ENCODE measurements around the gene NCAM1.
A peak's percentile ranks its signal among the peaks of the same experiment; 100 is the strongest.

The NCAM1 gene

GRCh38 chr11:113119966-113120736 lies 158.9 kb downstream of the NCAM1 start:
- Histone ChIP-seq H3K9me3 (no peaks in the 10 kb centered on the region), H3K27me3 (no peaks in the 10 kb centered on the region), H3K9ac (no peak overlapping the region), H3K4me3 (no peak overlapping the region), H3K27ac (no peak overlapping the region), H3K4me1 (peaks cover 10% of the 10 kb centered on the region; the same call in 1 of the 2 replicates), H4K20me1 (no peaks in the 10 kb centered on the region), H3K36me3 (no peaks in the 10 kb centered on the region), H3K4me2 (0 out of 2 replicates have a peak overlapping the region, but pooled peaks have one; percentile 34)
- no peak for TF ChIP-seq Cebpa-rat (IDR thresholded peaks at IDR 0.05)

- Histone ChIP-seq H3K4me1 (peaks cover 10% of the 10 kb centered on the region; the same call in 1 of the 2 replicates), H3K27me3 (no peaks in the 10 kb centered on the region)
Measured at GRCh38 chr11:113121746-113122145, 160.5 kb downstream of the NCAM1 start.

GRCh38 chr11:113124006-113124405 lies 162.8 kb downstream of the NCAM1 start:
- Histone ChIP-seq H4K20me1 (no peaks in the 10 kb centered on the region), H3K4me1 (peaks cover 10% of the 10 kb centered on the region; the same call in 1 of the 2 replicates)
- TF ChIP-seq Cebpa-rat (IDR thresholded peaks at IDR 0.05), result no peak

More at GRCh38 chr11:113121746-113122145, 160.5 kb downstream of the NCAM1 start:
- Histone ChIP-seq H4K20me1 (no peaks in the 10 kb centered on the region), H3K9me3 (no peaks in the 10 kb centered on the region), H3K36me3 (no peaks in the 10 kb centered on the region), H3K4me3 (no peak overlapping the region), H3K4me2 (no peak overlapping the region), H3K9ac (no peak overlapping the region), H3K27ac (no peak overlapping the region)
- no peak for TF ChIP-seq Cebpa-rat (IDR thresholded peaks at IDR 0.05)

GRCh38 chr11:113124578-113124977 lies 163.4 kb downstream of the NCAM1 start:
- no peaks in the 10 kb centered on the region for H3K27me3 ChIP-seq
- no peak for TF ChIP-seq Cebpa-rat (IDR thresholded peaks at IDR 0.05)
- H4K20me1 ChIP-seq, result no peaks in the 10 kb centered on the region
- no peak overlapping the region for H3K4me2 ChIP-seq
- peaks cover 4% of the 10 kb centered on the region; the same call in 1 of the 2 replicates for H3K4me1 ChIP-seq
- no peak overlapping the region for H3K9ac ChIP-seq
- H3K36me3 ChIP-seq, result no peaks in the 10 kb centered on the region
- no peak overlapping the region for H3K4me3 ChIP-seq
- no peak overlapping the region for H3K27ac ChIP-seq
- no peaks in the 10 kb centered on the region for H3K9me3 ChIP-seq

More at GRCh38 chr11:113124006-113124405, 162.8 kb downstream of the NCAM1 start:
- H3K27ac ChIP-seq, result no peak overlapping the region
- H3K4me2 ChIP-seq, result no peak overlapping the region
- H3K36me3 ChIP-seq, result no peaks in the 10 kb centered on the region
- no peaks in the 10 kb centered on the region for H3K9me3 ChIP-seq
- no peaks in the 10 kb centered on the region for H3K27me3 ChIP-seq
- no peak overlapping the region for H3K4me3 ChIP-seq
- H3K9ac ChIP-seq, result no peak overlapping the region

- TF ChIP-seq Cebpa-rat (IDR thresholded peaks at IDR 0.05), result no peak
- Histone ChIP-seq H3K4me2 (no peak overlapping the region), H3K4me3 (no peak overlapping the region), H3K9me3 (no peaks in the 10 kb centered on the region), H3K27ac (no peak overlapping the region), H3K9ac (no peak overlapping the region), H3K36me3 (no peaks in the 10 kb centered on the region), H3K4me1 (peaks cover 7% of the 10 kb centered on the region), H4K20me1 (no peaks in the 10 kb centered on the region), H3K27me3 (no peaks in the 10 kb centered on the region)
Measured at GRCh38 chr11:113129261-113129992, 168.2 kb downstream of the NCAM1 start.

GRCh38 chr11:113131036-113131775 lies 170.0 kb downstream of the NCAM1 start:
- H3K4me1 ChIP-seq, result peaks cover 7% of the 10 kb centered on the region
- no peak overlapping the region for H3K27ac ChIP-seq
- no peak overlapping the region for H3K4me3 ChIP-seq
- TF ChIP-seq Cebpa-rat (IDR thresholded peaks at IDR 0.05), result no peak
- H3K27me3 ChIP-seq, result no peaks in the 10 kb centered on the region
- H3K9ac ChIP-seq, result no peak overlapping the region
- no peaks in the 10 kb centered on the region for H4K20me1 ChIP-seq
- H3K4me2 ChIP-seq, result no peak overlapping the region
- H3K36me3 ChIP-seq, result no peaks in the 10 kb centered on the region
- no peaks in the 10 kb centered on the region for H3K9me3 ChIP-seq

GRCh38 chr11:113133071-113133470 lies 171.9 kb downstream of the NCAM1 start:
- no peak overlapping the region for H3K27ac ChIP-seq
- H3K9me3 ChIP-seq, result no peaks in the 10 kb centered on the region
- no peaks in the 10 kb centered on the region for H4K20me1 ChIP-seq
- H3K4me1 ChIP-seq, result peaks cover 7% of the 10 kb centered on the region
- no peak overlapping the region for H3K4me2 ChIP-seq
- TF ChIP-seq Cebpa-rat (IDR thresholded peaks at IDR 0.05), result no peak
- no peaks in the 10 kb centered on the region; the same call in 1 of the 2 replicates for H3K27me3 ChIP-seq
- H3K9ac ChIP-seq, result no peak overlapping the region
- H3K36me3 ChIP-seq, result no peaks in the 10 kb centered on the region
- no peak overlapping the region for H3K4me3 ChIP-seq

- Histone ChIP-seq H3K9me3 (no peaks in the 10 kb centered on the region), H3K27me3 (no peaks in the 10 kb centered on the region; the same call in 1 of the 2 replicates), H3K36me3 (no peaks in the 10 kb centered on the region), H3K4me2 (no peak overlapping the region), H3K4me3 (no peak overlapping the region), H4K20me1 (no peaks in the 10 kb centered on the region), H3K4me1 (peaks cover 7% of the 10 kb centered on the region), H3K27ac (no peak overlapping the region), H3K9ac (no peak overlapping the region)
- no peak for TF ChIP-seq Cebpa-rat (IDR thresholded peaks at IDR 0.05)
Measured at GRCh38 chr11:113134626-113135025, 173.4 kb downstream of the NCAM1 start.

GRCh38 chr11:113137713-113138529 lies 176.7 kb downstream of the NCAM1 start:
- H3K27me3 ChIP-seq, result no peaks in the 10 kb centered on the region; the same call in 1 of the 2 replicates
- no peaks in the 10 kb centered on the region for H3K4me1 ChIP-seq
- H3K36me3 ChIP-seq, result no peaks in the 10 kb centered on the region
- no peaks in the 10 kb centered on the region for H4K20me1 ChIP-seq
- no peak overlapping the region for H3K4me2 ChIP-seq
- no peak for TF ChIP-seq Cebpa-rat (IDR thresholded peaks at IDR 0.05)
- H3K9me3 ChIP-seq, result no peaks in the 10 kb centered on the region
- H3K27ac ChIP-seq, result no peak overlapping the region
- no peak overlapping the region for H3K4me3 ChIP-seq
- no peak overlapping the region for H3K9ac ChIP-seq
